GM12873 (cell line): ENCODE data around the gene HTRA2.

Experiments used
- TF ChIP-seq, protein P1 (sequence below): IDR thresholded peaks from 2 replicates; pipeline ENCODE4 v1.5.1; 2012; ENCODE audit warnings: low read depth, mild to moderate bottlenecking, moderate library complexity, low read length, control low read depth; ENCODE audit not compliant: insufficient read depth; ENCODE audit errors: missing control alignments

The HTRA2 gene

DNA sequence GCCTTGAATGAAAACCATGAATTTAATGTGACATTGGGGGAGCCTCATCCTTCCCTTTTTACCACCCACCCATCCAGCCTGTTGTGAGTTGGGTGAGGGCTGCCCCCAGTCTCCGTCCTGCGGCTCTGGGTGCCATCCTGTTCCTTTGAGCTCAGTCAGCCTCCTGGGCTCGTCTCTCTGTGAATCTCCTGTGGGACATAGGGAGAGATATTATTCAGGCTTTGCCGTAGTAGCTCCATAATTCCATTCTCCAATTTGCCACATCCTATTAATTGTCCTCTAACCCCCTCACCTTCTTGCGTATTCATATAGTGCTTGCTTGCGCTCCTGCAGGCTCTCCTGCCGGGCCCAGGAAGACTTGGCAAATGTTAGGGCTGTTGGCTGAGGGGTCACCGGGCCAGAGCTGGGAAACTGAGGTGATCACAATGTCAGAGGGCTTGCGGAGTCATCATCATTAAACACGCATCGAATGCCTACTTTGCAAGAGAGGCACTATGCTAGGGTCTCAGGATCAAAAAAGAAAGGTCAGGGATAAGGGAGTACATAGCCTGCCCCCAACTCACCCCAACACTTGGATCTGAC, 3.0 kb upstream of the HTRA2 start:
- TF ChIP-seq, protein P1, sequence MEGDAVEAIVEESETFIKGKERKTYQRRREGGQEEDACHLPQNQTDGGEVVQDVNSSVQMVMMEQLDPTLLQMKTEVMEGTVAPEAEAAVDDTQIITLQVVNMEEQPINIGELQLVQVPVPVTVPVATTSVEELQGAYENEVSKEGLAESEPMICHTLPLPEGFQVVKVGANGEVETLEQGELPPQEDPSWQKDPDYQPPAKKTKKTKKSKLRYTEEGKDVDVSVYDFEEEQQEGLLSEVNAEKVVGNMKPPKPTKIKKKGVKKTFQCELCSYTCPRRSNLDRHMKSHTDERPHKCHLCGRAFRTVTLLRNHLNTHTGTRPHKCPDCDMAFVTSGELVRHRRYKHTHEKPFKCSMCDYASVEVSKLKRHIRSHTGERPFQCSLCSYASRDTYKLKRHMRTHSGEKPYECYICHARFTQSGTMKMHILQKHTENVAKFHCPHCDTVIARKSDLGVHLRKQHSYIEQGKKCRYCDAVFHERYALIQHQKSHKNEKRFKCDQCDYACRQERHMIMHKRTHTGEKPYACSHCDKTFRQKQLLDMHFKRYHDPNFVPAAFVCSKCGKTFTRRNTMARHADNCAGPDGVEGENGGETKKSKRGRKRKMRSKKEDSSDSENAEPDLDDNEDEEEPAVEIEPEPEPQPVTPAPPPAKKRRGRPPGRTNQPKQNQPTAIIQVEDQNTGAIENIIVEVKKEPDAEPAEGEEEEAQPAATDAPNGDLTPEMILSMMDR: no peak

DNA sequence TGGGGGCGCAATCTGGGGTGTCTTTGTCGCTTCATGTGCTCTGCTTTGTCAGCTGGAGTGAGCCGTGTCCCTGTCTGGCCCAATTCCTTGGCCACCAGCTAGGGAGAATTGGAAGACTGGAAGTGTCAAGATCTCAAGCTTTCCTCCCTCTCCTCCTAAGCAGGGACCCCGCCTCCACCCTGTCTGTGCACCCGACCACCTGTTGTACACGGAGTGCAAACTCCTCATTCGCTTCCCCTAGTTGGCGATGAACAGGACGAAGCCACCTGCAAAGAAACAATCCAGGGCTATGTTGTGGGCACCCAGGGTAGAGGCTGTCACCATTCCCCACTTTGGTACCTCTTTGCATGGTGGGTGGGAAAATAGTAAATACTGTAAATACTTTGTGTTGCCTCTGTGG, 2.0 kb upstream of the HTRA2 start:
- TF ChIP-seq, protein P1: no peak

DNA sequence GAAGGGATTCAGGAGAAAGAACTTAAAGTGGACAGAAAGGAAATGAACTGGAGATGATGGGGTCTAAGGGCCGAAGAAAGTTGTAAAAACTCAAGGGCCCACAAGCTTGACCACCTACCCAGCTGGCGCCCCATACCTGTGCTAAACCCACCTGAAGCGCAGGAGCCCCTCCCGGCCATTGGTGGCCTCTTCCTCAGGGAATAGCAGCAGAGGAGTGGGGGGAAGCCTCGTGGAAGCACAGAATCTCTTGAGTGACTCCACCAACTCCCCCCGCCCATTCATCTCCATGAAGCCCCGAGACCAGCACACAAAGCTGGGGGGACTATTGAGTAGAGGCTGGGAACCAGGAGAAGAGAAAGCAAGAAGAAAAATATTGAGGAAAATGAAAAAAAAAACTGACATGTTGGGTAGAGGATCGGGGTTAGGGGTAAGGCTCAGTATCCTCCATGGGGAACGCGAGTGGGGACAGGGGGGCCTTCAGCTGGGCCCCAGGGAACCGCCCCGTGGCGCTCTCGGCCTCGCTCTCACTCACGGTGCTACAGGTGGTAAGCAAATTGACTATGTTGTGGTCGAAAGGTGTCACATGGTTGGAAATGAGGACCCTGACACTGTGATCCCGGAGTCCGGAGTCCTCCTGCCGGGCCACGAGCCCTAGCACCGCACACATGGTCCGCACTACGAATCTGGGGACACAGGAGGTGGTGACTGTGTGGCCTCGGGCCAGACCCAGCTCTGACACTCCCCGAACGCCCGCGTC, 955 bp upstream of the HTRA2 start:
- TF ChIP-seq, protein P1: peak; percentile 37

DNA sequence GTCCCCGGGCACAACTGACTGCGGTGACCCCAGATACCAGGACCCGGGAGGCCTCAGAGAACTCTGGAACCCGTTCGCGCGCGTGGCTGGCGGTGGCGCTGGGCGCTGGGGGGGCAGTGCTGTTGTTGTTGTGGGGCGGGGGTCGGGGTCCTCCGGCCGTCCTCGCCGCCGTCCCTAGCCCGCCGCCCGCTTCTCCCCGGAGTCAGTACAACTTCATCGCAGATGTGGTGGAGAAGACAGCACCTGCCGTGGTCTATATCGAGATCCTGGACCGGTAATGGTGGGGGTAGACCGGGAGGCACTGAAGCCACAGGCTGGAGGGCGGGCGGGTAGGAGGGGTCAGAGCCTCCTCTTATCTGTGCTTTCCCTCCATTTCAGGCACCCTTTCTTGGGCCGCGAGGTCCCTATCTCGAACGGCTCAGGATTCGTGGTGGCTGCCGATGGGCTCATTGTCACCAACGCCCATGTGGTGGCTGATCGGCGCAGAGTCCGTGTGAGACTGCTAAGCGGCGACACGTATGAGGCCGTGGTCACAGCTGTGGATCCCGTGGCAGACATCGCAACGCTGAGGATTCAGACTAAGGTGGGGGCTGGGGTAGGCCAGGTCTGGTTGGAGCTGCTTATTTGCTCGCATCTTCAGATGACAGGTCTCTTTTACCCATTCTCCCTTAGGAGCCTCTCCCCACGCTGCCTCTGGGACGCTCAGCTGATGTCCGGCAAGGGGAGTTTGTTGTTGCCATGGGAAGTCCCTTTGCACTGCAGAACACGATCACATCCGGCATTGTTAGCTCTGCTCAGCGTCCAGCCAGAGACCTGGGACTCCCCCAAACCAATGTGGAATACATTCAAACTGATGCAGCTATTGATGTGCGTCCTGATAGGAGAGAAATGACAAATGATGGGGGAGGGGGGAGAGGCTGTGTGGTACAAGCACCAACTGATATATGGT, 780 bp downstream of the HTRA2 start:
- TF ChIP-seq, protein P1: no peak

DNA sequence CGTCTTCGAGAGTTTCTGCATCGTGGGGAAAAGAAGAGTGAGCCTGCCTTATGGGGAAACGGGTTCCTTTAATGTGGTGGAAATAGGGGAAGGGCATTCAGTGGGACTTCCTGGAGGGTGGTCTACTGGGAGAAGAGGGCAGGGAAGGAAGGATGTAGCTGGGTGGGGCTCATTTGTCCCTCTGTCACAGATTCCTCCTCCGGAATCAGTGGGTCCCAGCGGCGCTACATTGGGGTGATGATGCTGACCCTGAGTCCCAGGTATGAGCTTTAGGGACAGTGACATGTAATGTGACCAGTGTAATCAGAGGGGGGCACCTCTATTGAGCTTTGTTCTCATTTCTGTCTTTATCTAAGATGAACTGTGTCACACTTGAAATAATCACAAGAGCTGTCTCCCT, 1.9 kb downstream of the HTRA2 start:
- TF ChIP-seq, protein P1: no peak

DNA sequence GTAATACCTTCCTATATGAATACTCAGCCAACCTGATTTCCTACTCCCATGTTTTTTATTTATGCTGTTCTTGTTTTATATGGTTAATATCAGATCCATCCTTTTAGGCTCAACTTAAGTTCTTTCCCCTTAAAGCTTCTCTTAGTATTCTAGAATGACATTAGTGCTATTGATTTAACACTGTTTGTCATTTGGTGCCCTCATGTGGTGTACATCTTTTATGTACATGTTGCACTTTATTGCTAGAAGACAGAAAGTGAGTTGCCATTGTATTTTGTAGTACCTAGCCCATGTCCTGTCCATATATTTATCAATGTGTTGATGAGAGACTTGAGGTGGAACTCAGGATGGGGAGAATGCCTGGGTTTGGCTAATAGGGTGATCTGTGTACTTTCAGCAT, 2.5 kb downstream of the HTRA2 start:
- TF ChIP-seq, protein P1: peak; percentile 25

DNA sequence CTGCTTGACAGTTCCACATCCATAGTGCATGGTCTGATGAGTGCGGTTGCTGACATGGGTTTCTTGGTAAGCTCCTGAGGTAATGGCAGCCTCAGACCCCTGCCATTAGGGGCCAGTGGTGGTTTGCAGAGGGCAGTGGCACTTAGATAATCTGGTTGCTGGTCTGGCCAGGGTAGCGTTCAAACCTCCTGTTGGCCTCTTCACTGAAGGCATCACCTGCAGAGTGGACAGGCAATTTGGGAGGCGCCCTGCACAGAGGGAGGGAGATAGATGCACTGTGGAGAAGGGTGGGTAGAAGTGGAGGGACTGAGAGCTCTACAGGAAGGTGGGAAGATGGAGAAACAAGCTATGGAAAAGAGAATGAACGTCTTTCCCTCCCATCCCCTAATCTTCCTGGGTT, 3.7 kb downstream of the HTRA2 start:
- TF ChIP-seq, protein P1: no peak
